ENCODE data around the gene PSMG3. TPM values are rescaled to one million over a fixed set of nuclear protein-coding genes. Genes with fewer than 3 reads are reported as not detected.
"Not testable (repeated sequence)": the region's sequence is repeated elsewhere in the genome, so short reads cannot be mapped to it uniquely, and the experiment has no call there.

PSMG3 gene
- total RNA-seq, 2 donors from 2014 or later: 23.2 to 69.1 TPM

- no peaks in the 10 kb centered on the region for H3K36me3 Mint-ChIP-seq
- ATAC-seq (no peak), DNase-seq (ENCODE audit: low spot score) (no peak)
- no peak overlapping the region for H3K27ac Mint-ChIP-seq
- peaks cover 35 to 40% of the 10 kb centered on the region in 2 donors for H3K27me3 Mint-ChIP-seq
- no peaks in the 10 kb centered on the region for H3K9me3 Mint-ChIP-seq
- no peak overlapping the region for H3K4me3 Mint-ChIP-seq
- H3K4me1 Mint-ChIP-seq (ENCODE audit: low read depth in 2 of 2): peaks cover 0 to 2% of the 10 kb centered on the region in 2 donors
These were observed 22.6 kb upstream of the PSMG3 start for GRCh38 chr7:1592299-1592871.

DNA sequence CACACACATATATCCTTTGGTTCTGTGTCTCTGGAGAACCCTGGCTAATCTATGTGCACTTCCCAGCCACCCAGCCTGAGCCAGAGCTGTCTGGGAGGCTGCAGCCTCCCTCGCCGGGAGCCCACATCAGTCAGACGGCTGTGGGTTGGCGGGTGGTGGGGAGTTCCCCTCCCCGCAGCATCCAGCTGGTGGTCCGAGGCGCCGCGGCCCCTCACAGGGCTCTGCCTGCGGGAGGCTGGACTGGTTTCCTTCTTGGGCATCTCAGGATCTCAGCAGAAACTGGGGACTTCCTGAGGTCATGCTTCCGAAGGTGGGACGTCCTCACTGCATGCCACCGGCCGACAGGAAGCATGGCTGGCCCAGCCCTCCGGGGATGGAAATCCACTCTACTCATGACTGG, 22.0 kb upstream of the PSMG3 start:
- DNase-seq (ENCODE audit: low spot score): no peak
- peaks cover 35 to 40% of the 10 kb centered on the region in 2 donors for H3K27me3 Mint-ChIP-seq

DNA sequence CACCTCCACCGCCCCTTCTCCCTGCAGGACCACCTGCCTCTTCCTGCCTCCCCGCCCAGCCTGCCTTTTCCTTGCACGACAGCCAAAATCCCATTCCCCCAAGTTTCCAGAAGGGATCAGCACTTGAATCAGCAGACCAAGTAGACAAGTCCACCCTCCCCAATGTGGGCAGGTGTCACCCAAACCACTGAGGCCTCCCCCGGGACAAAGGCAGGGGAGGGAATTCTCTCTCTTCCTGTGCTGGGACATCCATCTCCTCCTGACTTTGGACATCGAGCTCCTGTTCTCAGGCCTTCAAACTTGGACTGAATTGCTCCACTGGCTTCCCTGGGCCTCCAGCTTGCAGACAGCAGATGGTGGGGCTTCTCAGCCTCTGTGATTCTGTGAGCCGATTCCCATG, 21.6 kb upstream of the PSMG3 start:
- Mint-ChIP-seq H3K27ac (no peak overlapping the region), H3K27me3 (peaks cover 35 to 38% of the 10 kb centered on the region in 2 donors), H3K9me3 (no peaks in the 10 kb centered on the region), H3K4me3 (no peak overlapping the region), H3K4me1 (ENCODE audit: low read depth in 2 of 2) (peaks cover 0 to 2% of the 10 kb centered on the region in 2 donors), H3K36me3 (no peaks in the 10 kb centered on the region)
- no peak for ATAC-seq
- DNase-seq (ENCODE audit: low spot score): no peak

More for the DNA sequence above, 22.0 kb upstream of the PSMG3 start:
- no peak for ATAC-seq
- H3K4me1 Mint-ChIP-seq (ENCODE audit: low read depth in 2 of 2): peaks cover 0 to 2% of the 10 kb centered on the region in 2 donors
- no peaks in the 10 kb centered on the region for H3K36me3 Mint-ChIP-seq
- no peaks in the 10 kb centered on the region for H3K9me3 Mint-ChIP-seq
- no peak overlapping the region for H3K4me3 Mint-ChIP-seq
- H3K27ac Mint-ChIP-seq: no peak overlapping the region

DNA sequence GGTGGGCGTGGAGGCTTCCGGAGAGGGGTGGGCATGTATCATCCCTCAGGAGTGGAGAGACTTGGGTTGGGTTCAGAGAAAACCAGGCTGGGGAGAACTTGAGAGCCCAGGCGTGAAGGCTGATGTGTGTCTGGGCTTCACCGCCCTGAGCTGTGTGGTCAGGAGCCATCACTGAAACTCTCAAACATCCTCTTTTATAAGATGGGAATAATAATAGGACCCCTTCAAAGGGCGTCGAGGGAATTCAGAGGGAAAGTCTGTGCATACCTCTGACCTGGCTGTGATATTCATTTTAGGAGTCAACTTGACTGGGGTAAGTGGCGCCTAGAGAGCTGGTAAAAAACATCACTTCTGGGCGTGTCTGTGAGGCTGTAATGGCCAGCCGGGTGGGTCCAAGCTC, 21.1 kb upstream of the PSMG3 start:
- ATAC-seq: no peak
- Mint-ChIP-seq H3K4me3 (no peak overlapping the region), H3K27ac (no peak overlapping the region)

DNA sequence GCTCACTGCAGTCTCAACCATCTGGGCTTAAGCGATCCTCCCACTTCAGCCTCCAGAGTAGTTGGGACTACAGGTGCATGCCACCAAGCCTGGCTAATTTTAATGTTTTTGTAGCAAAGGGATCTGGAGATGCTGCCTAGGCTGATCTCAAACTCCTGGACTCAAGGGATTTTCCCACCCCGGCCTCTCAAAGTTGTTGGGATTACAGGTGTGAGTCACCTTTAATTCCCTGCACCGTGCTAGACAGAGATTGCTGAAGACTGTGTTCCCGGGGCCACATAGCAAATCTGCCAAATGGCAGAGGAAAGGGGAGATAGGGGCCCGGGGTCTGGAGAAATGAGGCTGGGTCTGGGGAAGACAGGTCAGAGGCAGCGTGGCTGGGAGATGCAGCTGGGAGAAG, 20.6 kb upstream of the PSMG3 start:
- H3K4me1 Mint-ChIP-seq (ENCODE audit: low read depth in 2 of 2): peaks cover 0 to 2% of the 10 kb centered on the region in 2 donors
- H3K9me3 Mint-ChIP-seq: no peaks in the 10 kb centered on the region
- H3K27me3 Mint-ChIP-seq: peaks cover 33 to 37% of the 10 kb centered on the region in 2 donors
- no peaks in the 10 kb centered on the region for H3K36me3 Mint-ChIP-seq
- H3K4me3 Mint-ChIP-seq: no peak overlapping the region
- H3K27ac Mint-ChIP-seq: no peak overlapping the region
- DNase-seq (ENCODE audit: low spot score) (no peak), ATAC-seq (no peak)

More for the DNA sequence above, 21.1 kb upstream of the PSMG3 start:
- H3K4me1 Mint-ChIP-seq (ENCODE audit: low read depth in 2 of 2): peaks cover 0 to 2% of the 10 kb centered on the region in 2 donors
- H3K36me3 Mint-ChIP-seq: no peaks in the 10 kb centered on the region
- H3K27me3 Mint-ChIP-seq: peaks cover 35 to 38% of the 10 kb centered on the region in 2 donors
- DNase-seq (ENCODE audit: low spot score): no peak
- no peaks in the 10 kb centered on the region for H3K9me3 Mint-ChIP-seq

GRCh38 chr7:1588978-1589377, 19.1 kb upstream of the PSMG3 start:
- no peak overlapping the region for H3K27ac Mint-ChIP-seq
- no peaks in the 10 kb centered on the region for H3K9me3 Mint-ChIP-seq
- H3K4me1 Mint-ChIP-seq (ENCODE audit: low read depth in 2 of 2): peaks cover 0 to 2% of the 10 kb centered on the region in 2 donors
- DNase-seq (ENCODE audit: low spot score) (no peak), ATAC-seq (no peak)
- H3K36me3 Mint-ChIP-seq: no peaks in the 10 kb centered on the region
- peaks cover 20 to 24% of the 10 kb centered on the region in 2 donors for H3K27me3 Mint-ChIP-seq
- no peak overlapping the region for H3K4me3 Mint-ChIP-seq

DNA sequence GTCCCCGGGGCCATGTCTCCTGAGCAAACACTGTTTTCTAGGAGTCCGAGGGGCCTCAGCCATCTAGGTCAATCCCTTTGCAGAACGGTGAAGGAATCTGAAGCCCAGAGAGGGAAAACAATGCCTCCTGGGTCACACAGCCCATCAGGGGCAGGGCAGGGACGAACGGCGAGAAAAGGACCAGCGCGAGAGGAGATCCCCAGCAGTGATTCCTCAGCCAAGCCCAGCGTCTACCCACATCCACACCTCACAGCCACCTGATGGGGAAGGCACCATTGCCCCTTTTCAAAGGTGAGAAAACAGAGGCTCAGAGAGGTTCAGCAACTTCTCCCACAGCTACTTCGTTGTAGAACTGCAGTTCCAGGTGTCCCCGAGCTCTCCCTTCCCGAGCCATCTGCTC, 17.9 kb upstream of the PSMG3 start:
- Mint-ChIP-seq H3K4me3 (no peak overlapping the region), H3K27me3 (peaks cover 15 to 18% of the 10 kb centered on the region in 2 donors), H3K9me3 (no peaks in the 10 kb centered on the region), H3K4me1 (ENCODE audit: low read depth in 2 of 2) (peaks cover 0 to 2% of the 10 kb centered on the region in 2 donors), H3K27ac (no peak overlapping the region), H3K36me3 (no peaks in the 10 kb centered on the region)
- DNase-seq (ENCODE audit: low spot score) (no peak), ATAC-seq (no peak)

DNA sequence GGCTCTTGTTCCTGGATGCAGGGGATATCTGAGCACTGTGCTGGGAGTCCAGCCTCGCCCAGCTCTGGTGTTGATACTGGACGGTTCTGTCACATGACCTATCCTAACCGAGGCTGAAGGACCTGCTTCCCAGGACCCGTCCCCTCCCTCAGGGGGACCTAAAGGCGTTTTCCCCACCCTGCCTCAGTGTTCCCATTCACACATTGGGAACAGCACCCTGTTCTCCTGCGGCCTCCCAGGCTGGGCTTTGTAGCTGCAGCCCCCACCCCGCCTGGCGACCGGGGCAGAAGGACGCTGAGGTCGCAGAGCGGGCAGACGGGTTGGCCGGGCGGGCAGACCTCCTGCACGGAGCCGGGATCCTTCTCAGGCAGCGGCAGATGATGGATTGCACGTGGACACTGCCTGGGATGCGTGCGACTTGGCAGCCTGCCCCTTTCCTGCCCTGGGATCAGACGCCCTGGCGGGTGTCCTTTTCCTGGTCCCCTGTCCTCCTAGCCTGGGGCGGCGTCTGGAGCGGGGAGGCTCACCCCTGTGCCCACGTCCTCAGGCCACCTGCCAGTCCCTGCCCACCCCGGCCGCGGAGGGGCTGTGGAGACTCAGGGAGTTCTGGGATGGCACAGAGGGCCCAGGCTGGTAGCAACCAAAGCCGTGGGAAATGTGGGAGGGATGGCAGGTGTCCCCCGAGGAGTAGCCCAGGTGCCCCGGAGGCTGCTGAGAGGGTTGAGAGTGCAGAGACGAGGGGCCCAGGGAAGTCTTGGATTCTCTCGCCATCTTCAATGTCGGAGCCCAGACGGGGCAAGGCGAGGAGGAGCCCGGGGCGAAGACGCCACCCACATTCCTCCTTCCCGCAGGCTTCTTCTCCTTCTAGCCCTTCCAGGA, 17.2 kb upstream of the PSMG3 start:
- peaks cover 9 to 15% of the 10 kb centered on the region in 2 donors for H3K27me3 Mint-ChIP-seq
- H3K27ac Mint-ChIP-seq: no peak overlapping the region
- DNase-seq (ENCODE audit: low spot score) (no peak), ATAC-seq (no peak)
- peaks cover 0 to 2% of the 10 kb centered on the region in 2 donors for H3K4me1 Mint-ChIP-seq (ENCODE audit: low read depth in 2 of 2)
- no peaks in the 10 kb centered on the region for H3K9me3 Mint-ChIP-seq
- H3K4me3 Mint-ChIP-seq: no peak overlapping the region
- H3K36me3 Mint-ChIP-seq: no peaks in the 10 kb centered on the region

GRCh38 chr7:1586126-1586826, 16.4 kb upstream of the PSMG3 start:
- H3K27me3 Mint-ChIP-seq: peaks cover under 1 to 10% of the 10 kb centered on the region in 2 donors
- no peaks in the 10 kb centered on the region for H3K4me1 Mint-ChIP-seq (ENCODE audit: low read depth in 2 of 2)
- no peak overlapping the region for H3K27ac Mint-ChIP-seq
- ATAC-seq: no peak
- H3K9me3 Mint-ChIP-seq: no peaks in the 10 kb centered on the region
- DNase-seq (ENCODE audit: low spot score): no peak
- H3K36me3 Mint-ChIP-seq: no peaks in the 10 kb centered on the region
- no peak overlapping the region for H3K4me3 Mint-ChIP-seq

DNA sequence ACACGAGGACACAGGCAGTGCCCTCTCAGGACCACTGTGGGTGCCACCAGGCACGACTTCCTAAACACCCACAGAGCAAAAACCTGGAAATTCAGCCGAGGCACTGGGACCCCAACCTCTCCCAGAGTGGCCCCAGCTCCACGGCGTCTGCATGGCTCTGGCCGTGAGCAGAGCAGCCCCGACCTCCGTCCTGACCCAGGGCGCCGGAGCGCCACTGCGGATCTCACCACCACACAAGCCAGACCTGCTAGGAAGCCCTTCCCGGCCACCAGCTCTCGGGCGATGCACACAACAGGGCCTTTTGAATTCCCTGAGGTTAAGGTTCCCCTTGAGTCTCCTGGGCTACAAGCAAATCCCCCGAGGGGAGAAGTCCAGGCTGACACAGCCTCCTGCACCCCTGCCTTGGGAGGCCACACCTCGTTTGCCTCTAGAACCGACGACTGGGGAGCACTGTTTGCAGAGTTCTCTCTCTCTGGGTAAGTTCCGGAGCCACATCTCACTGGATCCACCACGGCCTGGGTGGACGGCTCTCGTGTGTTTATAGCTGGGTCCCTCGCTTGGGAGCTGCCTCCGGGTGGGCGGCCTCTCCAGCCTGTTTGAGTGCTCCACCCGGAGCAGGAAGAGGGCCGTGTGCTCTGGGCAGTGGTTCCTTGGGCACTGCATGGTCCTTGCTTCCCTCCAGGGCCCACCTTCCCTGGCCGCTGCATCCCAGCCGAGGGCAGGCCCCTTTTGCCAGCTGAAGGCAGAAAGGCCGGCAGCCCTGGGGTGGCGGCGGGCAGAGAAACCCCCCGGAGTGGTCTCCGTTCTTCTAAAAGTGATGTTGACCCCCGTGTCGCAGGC, 15.5 kb upstream of the PSMG3 start:
- DNase-seq (ENCODE audit: low spot score): no peak
- Mint-ChIP-seq H3K27ac (no peak overlapping the region), H3K4me3 (no peak overlapping the region), H3K36me3 (no peaks in the 10 kb centered on the region), H3K9me3 (no peaks in the 10 kb centered on the region), H3K27me3 (peaks cover 0 to 3% of the 10 kb centered on the region in 2 donors), H3K4me1 (ENCODE audit: low read depth in 2 of 2) (peaks cover 0 to under 1% of the 10 kb centered on the region in 2 donors)
- ATAC-seq: no peak

GRCh38 chr7:1584700-1585099, 14.9 kb upstream of the PSMG3 start:
- no peak overlapping the region for H3K4me3 Mint-ChIP-seq

GRCh38 chr7:1583241-1583930, 13.6 kb upstream of the PSMG3 start:
- not testable (repeated sequence) for H3K27ac Mint-ChIP-seq; H3K27me3 Mint-ChIP-seq; ATAC-seq; H3K9me3 Mint-ChIP-seq; DNase-seq (ENCODE audit: low spot score); H3K36me3 Mint-ChIP-seq; H3K4me3 Mint-ChIP-seq
- peaks cover 10 to 13% of the 10 kb centered on the region in 2 donors for H3K4me1 Mint-ChIP-seq (ENCODE audit: low read depth in 2 of 2)

More at GRCh38 chr7:1584700-1585099, 14.9 kb upstream of the PSMG3 start:
- Mint-ChIP-seq H3K4me1 (ENCODE audit: low read depth in 2 of 2) (peaks cover 6 to 7% of the 10 kb centered on the region in 2 donors), H3K27ac (no peak overlapping the region), H3K9me3 (no peaks in the 10 kb centered on the region), H3K27me3 (peaks cover 0 to 3% of the 10 kb centered on the region in 2 donors), H3K36me3 (no peaks in the 10 kb centered on the region)
- ATAC-seq (no peak), DNase-seq (ENCODE audit: low spot score) (no peak)

Measured in natural killer cell treated with Interleukin-12 subunit alpha and Interleukin-12 subunit beta and Interleukin-15 and Interleukin-18, amount 100 ng/mL, for 72 hours (primary cell).